ENCODE results near the gene ACSL1. TPM values are rescaled to one million over a fixed set of nuclear protein-coding genes. Genes with fewer than 3 reads are reported as not detected.

Gene ACSL1
- polyA plus RNA-seq, 1 donor from 2014 or later: 30.7 TPM

- Histone ChIP-seq H3K9me3 (ENCODE audit: low read length) (no peaks in the 10 kb centered on the region), H3K4me3 (ENCODE audit: low read length) (no peak overlapping the region), H3K27me3 (ENCODE audit: insufficient read depth, low read depth, low read length) (no peaks in the 10 kb centered on the region), H3F3A (ENCODE audit: insufficient read depth, low read length, poor library complexity, severe bottlenecking) (no peaks in the 10 kb centered on the region), H3K4me2 (ENCODE audit: low read length) (no peak overlapping the region), H4K20me1 (ENCODE audit: insufficient read depth) (no peaks in the 10 kb centered on the region), H3K9ac (ENCODE audit: low read length) (no peak overlapping the region), H3K9me2 (ENCODE audit: insufficient read depth, low read length) (no peaks in the 10 kb centered on the region), H2AFZ (ENCODE audit: low read depth, low read length) (no peak overlapping the region), H3K27ac (ENCODE audit: low read length) (no peak overlapping the region), H3K36me3 (ENCODE audit: insufficient read depth, low read length) (no peaks in the 10 kb centered on the region), H3K79me2 (replicated peaks; ENCODE audit: insufficient read depth, low read length) (no peaks in the 10 kb centered on the region)
- no peak for TF ChIP-seq EP300 (conservative IDR thresholded peaks at IDR 0.05; ENCODE audit: poor library complexity, severe bottlenecking)
- no peak for TF ChIP-seq POLR2AphosphoS5 (IDR thresholded peaks at IDR 0.05)
- TF ChIP-seq TAF1 (IDR thresholded peaks at IDR 0.05; ENCODE audit: low read depth): no peak
- TF ChIP-seq EZH2 (IDR thresholded peaks at IDR 0.05; ENCODE audit: borderline replicate concordance, insufficient read depth, low read length, poor library complexity, severe bottlenecking): no peak
- TF ChIP-seq REST (IDR thresholded peaks at IDR 0.05; ENCODE audit: borderline replicate concordance): no peak
- TF ChIP-seq SMC3 (conservative IDR thresholded peaks at IDR 0.05; ENCODE audit: poor library complexity): no peak
- no peak for TF ChIP-seq CTCF (IDR thresholded peaks at IDR 0.05; ENCODE audit: poor library complexity, severe bottlenecking)
- TF ChIP-seq MXI1 (conservative IDR thresholded peaks at IDR 0.05; ENCODE audit: poor library complexity, severe bottlenecking): no peak
- TF ChIP-seq RAD21 (conservative IDR thresholded peaks at IDR 0.05): no peak
Observed at GRCh38 chr4:184838249-184839074, 12.7 kb upstream of the ACSL1 start.

GRCh38 chr4:184836613-184837012, 10.8 kb upstream of the ACSL1 start:
- no peak for TF ChIP-seq SMC3 (conservative IDR thresholded peaks at IDR 0.05; ENCODE audit: poor library complexity)
- TF ChIP-seq TAF1 (IDR thresholded peaks at IDR 0.05; ENCODE audit: low read depth): no peak
- no peak for TF ChIP-seq POLR2AphosphoS5 (IDR thresholded peaks at IDR 0.05)
- no peak for TF ChIP-seq EP300 (conservative IDR thresholded peaks at IDR 0.05; ENCODE audit: poor library complexity, severe bottlenecking)
- TF ChIP-seq EZH2 (IDR thresholded peaks at IDR 0.05; ENCODE audit: borderline replicate concordance, insufficient read depth, low read length, poor library complexity, severe bottlenecking): no peak
- TF ChIP-seq MXI1 (conservative IDR thresholded peaks at IDR 0.05; ENCODE audit: poor library complexity, severe bottlenecking): no peak
- TF ChIP-seq CTCF (IDR thresholded peaks at IDR 0.05; ENCODE audit: poor library complexity, severe bottlenecking): no peak
- no peak for TF ChIP-seq RAD21 (conservative IDR thresholded peaks at IDR 0.05)
- TF ChIP-seq REST (IDR thresholded peaks at IDR 0.05; ENCODE audit: borderline replicate concordance): no peak
- no peaks in the 10 kb centered on the region for H3K9me2 ChIP-seq (ENCODE audit: insufficient read depth, low read length)
- no peaks in the 10 kb centered on the region for H3F3A ChIP-seq (ENCODE audit: insufficient read depth, low read length, poor library complexity, severe bottlenecking)
- no peak overlapping the region for H3K9ac ChIP-seq (ENCODE audit: low read length)
- no peak overlapping the region for H3K4me2 ChIP-seq (ENCODE audit: low read length)
- H3K36me3 ChIP-seq (ENCODE audit: insufficient read depth, low read length): no peaks in the 10 kb centered on the region
- no peaks in the 10 kb centered on the region for H3K27me3 ChIP-seq (ENCODE audit: insufficient read depth, low read depth, low read length)
- H2AFZ ChIP-seq (ENCODE audit: low read depth, low read length): no peak overlapping the region
- H3K4me3 ChIP-seq (ENCODE audit: low read length): no peak overlapping the region
- H3K27ac ChIP-seq (ENCODE audit: low read length): no peak overlapping the region
- no peaks in the 10 kb centered on the region for H3K9me3 ChIP-seq (ENCODE audit: low read length)
- H3K79me2 ChIP-seq (replicated peaks; ENCODE audit: insufficient read depth, low read length): no peaks in the 10 kb centered on the region
- no peaks in the 10 kb centered on the region for H4K20me1 ChIP-seq (ENCODE audit: insufficient read depth)
